ENCODE results near the gene MYO5B.

DNA sequence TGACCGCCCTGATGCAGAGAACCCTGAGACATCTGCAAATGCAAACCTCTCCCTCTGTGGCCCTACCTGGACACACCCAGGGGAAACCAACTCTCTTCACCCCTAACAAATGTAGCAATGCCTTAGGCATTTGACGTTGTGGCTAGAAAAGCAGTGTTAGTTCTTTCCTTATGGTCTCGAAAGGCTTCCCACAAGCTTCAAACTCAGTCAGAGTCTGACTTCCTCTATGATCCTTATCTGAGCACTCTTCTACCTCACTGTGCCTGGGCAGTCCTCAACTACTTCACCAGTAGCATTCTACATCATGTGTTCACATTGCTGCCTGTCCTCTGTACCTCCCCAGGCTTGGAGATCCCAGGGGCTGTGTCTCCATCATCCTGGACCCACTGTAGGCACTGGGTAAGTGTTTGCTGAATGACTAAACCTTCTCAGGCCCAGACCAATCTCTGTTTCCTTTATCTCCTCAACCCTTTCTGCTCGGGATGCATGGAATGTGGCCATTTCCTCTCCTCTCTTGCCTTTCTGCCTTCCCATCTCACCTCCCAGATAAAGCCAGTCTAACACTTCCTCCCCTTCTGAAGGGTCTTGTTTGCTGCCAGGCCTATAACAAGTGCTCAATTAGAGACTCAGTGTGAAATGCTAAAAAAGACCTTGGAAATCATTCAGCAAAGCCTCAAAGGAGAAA lies 289.9 kb downstream of the MYO5B start:
- TF ChIP-seq JUN (IDR thresholded peaks at IDR 0.05) (no peak), FOSL2 (IDR thresholded peaks at IDR 0.05) (no peak), FOSL2 (CRISPR knock-in tag; IDR thresholded peaks at IDR 0.05) (no peak), EP300 (IDR thresholded peaks at IDR 0.05) (no peak)
- TF ChIP-seq, protein P1, sequence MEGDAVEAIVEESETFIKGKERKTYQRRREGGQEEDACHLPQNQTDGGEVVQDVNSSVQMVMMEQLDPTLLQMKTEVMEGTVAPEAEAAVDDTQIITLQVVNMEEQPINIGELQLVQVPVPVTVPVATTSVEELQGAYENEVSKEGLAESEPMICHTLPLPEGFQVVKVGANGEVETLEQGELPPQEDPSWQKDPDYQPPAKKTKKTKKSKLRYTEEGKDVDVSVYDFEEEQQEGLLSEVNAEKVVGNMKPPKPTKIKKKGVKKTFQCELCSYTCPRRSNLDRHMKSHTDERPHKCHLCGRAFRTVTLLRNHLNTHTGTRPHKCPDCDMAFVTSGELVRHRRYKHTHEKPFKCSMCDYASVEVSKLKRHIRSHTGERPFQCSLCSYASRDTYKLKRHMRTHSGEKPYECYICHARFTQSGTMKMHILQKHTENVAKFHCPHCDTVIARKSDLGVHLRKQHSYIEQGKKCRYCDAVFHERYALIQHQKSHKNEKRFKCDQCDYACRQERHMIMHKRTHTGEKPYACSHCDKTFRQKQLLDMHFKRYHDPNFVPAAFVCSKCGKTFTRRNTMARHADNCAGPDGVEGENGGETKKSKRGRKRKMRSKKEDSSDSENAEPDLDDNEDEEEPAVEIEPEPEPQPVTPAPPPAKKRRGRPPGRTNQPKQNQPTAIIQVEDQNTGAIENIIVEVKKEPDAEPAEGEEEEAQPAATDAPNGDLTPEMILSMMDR (IDR thresholded peaks at IDR 0.05): no peak
- TF ChIP-seq, protein P2, sequence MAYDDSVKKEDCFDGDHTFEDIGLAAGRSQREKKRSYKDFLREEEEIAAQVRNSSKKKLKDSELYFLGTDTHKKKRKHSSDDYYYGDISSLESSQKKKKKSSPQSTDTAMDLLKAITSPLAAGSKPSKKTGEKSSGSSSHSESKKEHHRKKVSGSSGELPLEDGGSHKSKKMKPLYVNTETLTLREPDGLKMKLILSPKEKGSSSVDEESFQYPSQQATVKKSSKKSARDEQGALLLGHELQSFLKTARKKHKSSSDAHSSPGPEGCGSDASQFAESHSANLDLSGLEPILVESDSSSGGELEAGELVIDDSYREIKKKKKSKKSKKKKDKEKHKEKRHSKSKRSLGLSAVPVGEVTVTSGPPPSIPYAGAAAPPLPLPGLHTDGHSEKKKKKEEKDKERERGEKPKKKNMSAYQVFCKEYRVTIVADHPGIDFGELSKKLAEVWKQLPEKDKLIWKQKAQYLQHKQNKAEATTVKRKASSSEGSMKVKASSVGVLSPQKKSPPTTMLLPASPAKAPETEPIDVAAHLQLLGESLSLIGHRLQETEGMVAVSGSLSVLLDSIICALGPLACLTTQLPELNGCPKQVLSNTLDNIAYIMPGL (CRISPR knock-in tag; IDR thresholded peaks at IDR 0.05; ENCODE audit: borderline replicate concordance): no peak

All from A549 (cell line).